IMR-90 (cell line): ENCODE data around the gene RAB27B.

Experiments used
- CEBPB ChIP-seq: IDR thresholded peaks from 2 replicates; pipeline ENCODE4 v1.6.1; 2012; ENCODE audit warnings: low read depth, low read length, improper control_type of control experiment
- FOS ChIP-seq: fragments of 150-350 bp; IDR thresholded peaks from 2 replicates; pipeline ENCODE4 v1.6.1; 2016; ENCODE audit warnings: low read depth, low read length
- MAZ ChIP-seq: IDR thresholded peaks from 2 replicates; pipeline ENCODE4 v1.6.1; 2012; ENCODE audit warnings: low read depth, mild to moderate bottlenecking, low read length, improper control_type of control experiment, moderate library complexity, borderline replicate concordance
- MXI1 ChIP-seq: IDR thresholded peaks from 2 replicates; pipeline ENCODE4 v1.6.1; 2012; ENCODE audit warnings: low read depth, mild to moderate bottlenecking, low read length, moderate library complexity, borderline replicate concordance
- NFE2L2 ChIP-seq: fragments of 150-350 bp; IDR thresholded peaks from 2 replicates; pipeline ENCODE4 v1.6.1; 2016; ENCODE audit warnings: low read depth, mild to moderate bottlenecking, low read length
- POLR2A ChIP-seq: IDR thresholded peaks from 2 replicates; pipeline ENCODE4 v1.6.1; 2012; ENCODE audit warnings: mild to moderate bottlenecking, low read depth, low read length
- RCOR1 ChIP-seq: IDR thresholded peaks from 2 replicates; pipeline ENCODE4 v1.6.1; 2012; ENCODE audit warnings: mild to moderate bottlenecking, low read length, improper control_type of control experiment; ENCODE audit not compliant: insufficient replicate concordance
- RFX5 ChIP-seq: IDR thresholded peaks from 2 replicates; pipeline ENCODE4 v1.8.0; 2012; ENCODE audit warnings: low read depth, mild to moderate bottlenecking, low read length, moderate library complexity
- TF ChIP-seq, protein P1 (sequence below): conservative IDR thresholded peaks from 2 replicates; pipeline ENCODE4 v1.5.1; 2012; ENCODE audit warnings: mild to moderate bottlenecking, low read depth, low read length, improper control_type of control experiment

DNA sequence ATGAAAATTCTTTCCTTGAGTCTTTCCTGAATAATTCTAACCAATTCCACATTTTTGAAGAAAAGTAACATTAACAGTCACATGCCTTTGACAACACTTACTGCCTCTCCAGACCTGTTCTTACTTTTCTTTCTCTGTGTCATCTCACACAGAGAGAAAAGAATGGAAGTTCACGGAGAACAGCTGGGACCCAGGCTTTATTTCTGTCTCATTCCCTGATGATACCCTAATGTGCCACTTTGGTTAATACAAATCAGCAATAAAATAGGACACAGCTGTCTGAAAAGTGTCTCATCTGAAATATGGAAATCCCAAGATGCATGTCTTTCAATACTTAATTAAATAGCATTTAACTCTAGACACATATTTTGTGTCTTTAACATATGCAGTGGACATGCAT lies 42.1 kb upstream of the RAB27B start:
- TF ChIP-seq MXI1 (no peak), MAZ (no peak), RFX5 (no peak), CEBPB (no peak), POLR2A (no peak), FOS (no peak), RCOR1 (no peak), NFE2L2 (no peak)
- TF ChIP-seq, protein P1, sequence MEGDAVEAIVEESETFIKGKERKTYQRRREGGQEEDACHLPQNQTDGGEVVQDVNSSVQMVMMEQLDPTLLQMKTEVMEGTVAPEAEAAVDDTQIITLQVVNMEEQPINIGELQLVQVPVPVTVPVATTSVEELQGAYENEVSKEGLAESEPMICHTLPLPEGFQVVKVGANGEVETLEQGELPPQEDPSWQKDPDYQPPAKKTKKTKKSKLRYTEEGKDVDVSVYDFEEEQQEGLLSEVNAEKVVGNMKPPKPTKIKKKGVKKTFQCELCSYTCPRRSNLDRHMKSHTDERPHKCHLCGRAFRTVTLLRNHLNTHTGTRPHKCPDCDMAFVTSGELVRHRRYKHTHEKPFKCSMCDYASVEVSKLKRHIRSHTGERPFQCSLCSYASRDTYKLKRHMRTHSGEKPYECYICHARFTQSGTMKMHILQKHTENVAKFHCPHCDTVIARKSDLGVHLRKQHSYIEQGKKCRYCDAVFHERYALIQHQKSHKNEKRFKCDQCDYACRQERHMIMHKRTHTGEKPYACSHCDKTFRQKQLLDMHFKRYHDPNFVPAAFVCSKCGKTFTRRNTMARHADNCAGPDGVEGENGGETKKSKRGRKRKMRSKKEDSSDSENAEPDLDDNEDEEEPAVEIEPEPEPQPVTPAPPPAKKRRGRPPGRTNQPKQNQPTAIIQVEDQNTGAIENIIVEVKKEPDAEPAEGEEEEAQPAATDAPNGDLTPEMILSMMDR = no peak
